Measurements from ENCODE around the gene ZFAND2A. TPM values are rescaled to one million over a fixed set of nuclear protein-coding genes. Genes with fewer than 3 reads are reported as not detected.

The ZFAND2A gene
- polyA plus RNA-seq, 2 of the 4 experiments (the other 2 are of a cell fraction), result 44.1 to 88.6 TPM

DNA sequence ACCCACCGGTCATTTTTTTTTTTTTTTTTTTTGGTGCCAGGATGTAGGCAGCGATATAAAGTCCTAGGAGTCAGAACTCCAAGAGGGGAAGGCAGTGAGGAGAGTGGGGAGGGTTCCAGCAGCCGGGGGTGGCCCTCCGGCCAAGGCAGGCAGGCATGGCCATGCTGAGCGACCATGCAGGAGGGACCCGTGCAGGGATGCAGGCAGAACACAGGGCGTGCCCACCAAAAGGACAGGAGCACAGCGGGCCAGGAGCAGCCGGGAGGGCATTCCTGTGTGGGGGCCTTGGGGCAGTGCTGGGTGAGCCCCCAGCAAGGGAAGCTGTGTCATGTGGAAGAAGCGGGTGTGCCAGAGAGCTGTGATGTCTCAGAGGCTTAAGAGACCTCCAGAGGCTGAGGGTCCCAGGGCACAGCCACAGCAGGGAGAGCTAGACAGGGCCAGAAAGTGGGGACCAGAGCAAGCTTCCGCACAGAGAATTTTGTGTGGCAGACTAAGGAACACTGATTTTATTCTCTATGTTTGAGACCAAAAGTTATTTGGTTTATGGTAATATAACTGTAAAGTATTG is 5.7 kb downstream of the ZFAND2A start:
- peaks cover 36% of the 10 kb centered on the region for H3K4me1 ChIP-seq
- FAIRE-seq (no peak), DNase-seq (ENCODE audit: low read depth in 1 of 2, low spot score in 1 of 2) (no peak), ATAC-seq (no peak)
- no peak overlapping the region for H3K4me2 ChIP-seq
- TF ChIP-seq, protein P1, sequence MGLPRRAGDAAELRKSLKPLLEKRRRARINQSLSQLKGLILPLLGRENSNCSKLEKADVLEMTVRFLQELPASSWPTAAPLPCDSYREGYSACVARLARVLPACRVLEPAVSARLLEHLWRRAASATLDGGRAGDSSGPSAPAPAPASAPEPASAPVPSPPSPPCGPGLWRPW (IDR thresholded peaks at IDR 0.05), result no peak
- TF ChIP-seq POLR2AphosphoS2 (conservative IDR thresholded peaks at IDR 0.05; ENCODE audit: low read length) (no peak), RFX5 (IDR thresholded peaks at IDR 0.05) (no peak), RAD21 (conservative IDR thresholded peaks at IDR 0.05 in 1 of 2, IDR thresholded peaks at IDR 0.05 in 1 of 2) (no peak), RCOR1 (IDR thresholded peaks at IDR 0.05; ENCODE audit: low read depth, low read length) (no peak), SREBF2 (IDR thresholded peaks at IDR 0.05) (no peak), BHLHE40 (IDR thresholded peaks at IDR 0.05; ENCODE audit: low read depth, low read length) (no peak), ATOH8 (CRISPR knock-in tag; IDR thresholded peaks at IDR 0.05; ENCODE audit: low read depth) (no peak), POLR2A (IDR thresholded peaks at IDR 0.05; ENCODE audit: low read length) (no peak), HOXB13 (CRISPR knock-in tag; IDR thresholded peaks at IDR 0.05; ENCODE audit: low read depth) (no peak), NPAS2 (CRISPR knock-in tag; IDR thresholded peaks at IDR 0.05; ENCODE audit: borderline replicate concordance) (no peak), USF2 (IDR thresholded peaks at IDR 0.05) (no peak), FOSL2 (IDR thresholded peaks at IDR 0.05) (no peak), FOSL2 (CRISPR knock-in tag; IDR thresholded peaks at IDR 0.05) (no peak), CEBPB (IDR thresholded peaks at IDR 0.05) (no peak)
- TF ChIP-seq, protein P2, sequence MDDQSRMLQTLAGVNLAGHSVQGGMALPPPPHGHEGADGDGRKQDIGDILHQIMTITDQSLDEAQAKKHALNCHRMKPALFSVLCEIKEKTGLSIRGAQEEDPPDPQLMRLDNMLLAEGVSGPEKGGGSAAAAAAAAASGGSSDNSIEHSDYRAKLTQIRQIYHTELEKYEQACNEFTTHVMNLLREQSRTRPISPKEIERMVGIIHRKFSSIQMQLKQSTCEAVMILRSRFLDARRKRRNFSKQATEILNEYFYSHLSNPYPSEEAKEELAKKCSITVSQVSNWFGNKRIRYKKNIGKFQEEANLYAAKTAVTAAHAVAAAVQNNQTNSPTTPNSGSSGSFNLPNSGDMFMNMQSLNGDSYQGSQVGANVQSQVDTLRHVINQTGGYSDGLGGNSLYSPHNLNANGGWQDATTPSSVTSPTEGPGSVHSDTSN (IDR thresholded peaks at IDR 0.05), result no peak
- TF ChIP-seq, protein P3, sequence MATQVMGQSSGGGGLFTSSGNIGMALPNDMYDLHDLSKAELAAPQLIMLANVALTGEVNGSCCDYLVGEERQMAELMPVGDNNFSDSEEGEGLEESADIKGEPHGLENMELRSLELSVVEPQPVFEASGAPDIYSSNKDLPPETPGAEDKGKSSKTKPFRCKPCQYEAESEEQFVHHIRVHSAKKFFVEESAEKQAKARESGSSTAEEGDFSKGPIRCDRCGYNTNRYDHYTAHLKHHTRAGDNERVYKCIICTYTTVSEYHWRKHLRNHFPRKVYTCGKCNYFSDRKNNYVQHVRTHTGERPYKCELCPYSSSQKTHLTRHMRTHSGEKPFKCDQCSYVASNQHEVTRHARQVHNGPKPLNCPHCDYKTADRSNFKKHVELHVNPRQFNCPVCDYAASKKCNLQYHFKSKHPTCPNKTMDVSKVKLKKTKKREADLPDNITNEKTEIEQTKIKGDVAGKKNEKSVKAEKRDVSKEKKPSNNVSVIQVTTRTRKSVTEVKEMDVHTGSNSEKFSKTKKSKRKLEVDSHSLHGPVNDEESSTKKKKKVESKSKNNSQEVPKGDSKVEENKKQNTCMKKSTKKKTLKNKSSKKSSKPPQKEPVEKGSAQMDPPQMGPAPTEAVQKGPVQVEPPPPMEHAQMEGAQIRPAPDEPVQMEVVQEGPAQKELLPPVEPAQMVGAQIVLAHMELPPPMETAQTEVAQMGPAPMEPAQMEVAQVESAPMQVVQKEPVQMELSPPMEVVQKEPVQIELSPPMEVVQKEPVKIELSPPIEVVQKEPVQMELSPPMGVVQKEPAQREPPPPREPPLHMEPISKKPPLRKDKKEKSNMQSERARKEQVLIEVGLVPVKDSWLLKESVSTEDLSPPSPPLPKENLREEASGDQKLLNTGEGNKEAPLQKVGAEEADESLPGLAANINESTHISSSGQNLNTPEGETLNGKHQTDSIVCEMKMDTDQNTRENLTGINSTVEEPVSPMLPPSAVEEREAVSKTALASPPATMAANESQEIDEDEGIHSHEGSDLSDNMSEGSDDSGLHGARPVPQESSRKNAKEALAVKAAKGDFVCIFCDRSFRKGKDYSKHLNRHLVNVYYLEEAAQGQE (IDR thresholded peaks at IDR 0.05), result no peak
- no peaks in the 10 kb centered on the region for H3K9me3 ChIP-seq
- WGBS (ENCODE audit: missing lambda C conversion rate), result 92% methylated on average over 11 of the region's 11 CpGs
- no peak overlapping the region for H3K4me3 ChIP-seq
- POLR2A ChIA-PET, result interaction anchor here (0.6 kb wide), 1 partner anchor 252 kb away, joined by 3 read pairs; no protein-coding TSS in a partner anchor
- peak overlapping the region in 1 of 2 experiments; percentile 12; a peak in 1 of 6 replicates for H3K27ac ChIP-seq
- CTCF ChIA-PET, result interaction anchor here (1.3 to 3.0 kb wide), 3 partner anchors 12 to 161 kb away, joined by 3 to 13 read pairs (median 3); no protein-coding TSS in a partner anchor

GRCh38 chr7:1152492-1152891 is 7.5 kb downstream of the ZFAND2A start:
- no peak for DNase-seq (ENCODE audit: low read depth in 1 of 2, low spot score in 1 of 2)
- Histone ChIP-seq H3K4me2 (no peak overlapping the region), H3K4me1 (peaks cover 23% of the 10 kb centered on the region), H3K9me3 (no peaks in the 10 kb centered on the region), H3K27ac (no peak overlapping the region), H3K4me3 (no peak overlapping the region)
- WGBS (ENCODE audit: missing lambda C conversion rate), result 88% methylated on average over 15 of the region's 15 CpGs
- FAIRE-seq, result no peak
- ChIA-PET CTCF (interaction anchor here (1.0 to 4.3 kb wide), 4 partner anchors 10 to 160 kb away, joined by 4 to 13 read pairs (median 7); a partner anchor contains a TSS), POLR2A (no interaction called here)
- TF ChIP-seq, protein P1 (IDR thresholded peaks at IDR 0.05), result no peak
- no peak for TF ChIP-seq BHLHE40 (IDR thresholded peaks at IDR 0.05; ENCODE audit: low read depth, low read length)
- no peak for TF ChIP-seq HOXA7 (CRISPR knock-in tag; IDR thresholded peaks at IDR 0.05)
- no peak for TF ChIP-seq HDAC2 (IDR thresholded peaks at IDR 0.05)
- TF ChIP-seq, protein P4, sequence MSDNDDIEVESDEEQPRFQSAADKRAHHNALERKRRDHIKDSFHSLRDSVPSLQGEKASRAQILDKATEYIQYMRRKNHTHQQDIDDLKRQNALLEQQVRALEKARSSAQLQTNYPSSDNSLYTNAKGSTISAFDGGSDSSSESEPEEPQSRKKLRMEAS (IDR thresholded peaks at IDR 0.05), result no peak
- TF ChIP-seq, protein P3 (IDR thresholded peaks at IDR 0.05), result no peak
- no peak for TF ChIP-seq ZSCAN20 (CRISPR knock-in tag; IDR thresholded peaks at IDR 0.05)
- no peak for TF ChIP-seq EHF (CRISPR knock-in tag; IDR thresholded peaks at IDR 0.05)
- no peak for ATAC-seq
